HCT116 (cell line): Measurements from ENCODE around the gene BSX. TPM values are rescaled to one million over a fixed set of nuclear protein-coding genes. Genes with fewer than 3 reads are reported as not detected.

Source experiments
- ATAC-seq: fragments of 200-7000 bp; cut with Tn5 transposase; 2 replicates; pipeline ENCODE4 v1.9.1; 2020; ENCODE audit warnings: mild to moderate bottlenecking, moderate library complexity
- BruUV-seq: library from RNA; stranded (reverse); fragments of 400-500 nt; replicated peaks from 2 replicates; lab custom pipeline; 2021; lab: Mats Ljungman, UMichigan
- CTCF ChIA-PET: fragments of 300-600 bp; sonication (Branson Sonifier 250); formaldehyde crosslinking; loops from one replicate; lab custom pipeline; 2021; ENCODE audit warnings: antibody characterized with exemption; lab: Charles Lee
- POLR2A ChIA-PET: fragments of 300-600, 350-600 bp; sonication (Branson Sonifier 250); formaldehyde crosslinking; loops from one replicate; lab custom pipeline; 2021; ENCODE audit warnings: antibody characterized with exemption; lab: Charles Lee
- RAD21 ChIA-PET, 2 experiments: fragments of 300-600 bp; sonication (Branson Sonifier 250); formaldehyde crosslinking; loops; one replicate each; lab custom pipeline; 2023; ENCODE audit warnings: low total read pairs in 2 of 2; ENCODE audit not compliant: uncharacterized antibody in 2 of 2, unreplicated experiment in 2 of 2, low non-redundant PET in 1 of 2; lab: Charles Lee
- DNase-seq: peaks from one replicate; pipeline ENCODE4 v3.0.0-alpha.2; 2010; ENCODE audit warnings: low read depth, low spot score
- H2AFZ ChIP-seq: fragments of 200-600 bp; shearing (Covaris generic), sonication (generic); 2 replicates; pipeline ENCODE4 v1.6.1; 2017; ENCODE audit warnings: low read depth, mixed run types, mixed read lengths, antibody characterized with exemption, low read length; ENCODE audit not compliant: poor library complexity, severe bottlenecking
- H3K27ac ChIP-seq: 2 replicates; pipeline ENCODE4 v1.5.1; 2012; ENCODE audit warnings: low read depth, low read length
- H3K27me3 ChIP-seq: fragments of 200-600 bp; sonication (generic); 2 replicates; pipeline ENCODE4 v1.6.1; 2016; ENCODE audit warnings: mixed run types, low read length, mixed read lengths; ENCODE audit not compliant: insufficient read depth
- H3K36me3 ChIP-seq, 2 experiments: fragments of 200-500 bp in 1 of 2; fragments of 200-600 bp in 1 of 2; sonication (Bioruptor generic) in 1 of 2; sonication (generic) in 1 of 2; 2 replicates each; pipeline versions ENCODE4 v1.5.1 to v1.6.1; 2014 to 2016; ENCODE audit warnings: low read length in 2 of 2, inconsistent platforms in 1 of 2, mixed read lengths in 1 of 2, mixed run types in 1 of 2; ENCODE audit not compliant: insufficient read depth in 2 of 2, control insufficient read depth in 1 of 2
- H3K4me1 ChIP-seq, 2 experiments: fragments of 200-600 bp in 1 of 2; sonication (generic) in 1 of 2; 2 replicates each; pipeline versions ENCODE4 v1.5.1 to v1.6.1; 2012 to 2017; ENCODE audit warnings: low read length in 2 of 2, inconsistent platforms in 1 of 2, mild to moderate bottlenecking in 1 of 2, mixed read lengths in 1 of 2, mixed run types in 1 of 2, moderate library complexity in 1 of 2; ENCODE audit not compliant: insufficient read depth in 2 of 2, control insufficient read depth in 1 of 2
- H3K4me2 ChIP-seq: fragments of 200-600 bp; sonication (generic); 2 replicates; pipeline ENCODE4 v1.6.1; 2017; ENCODE audit warnings: mixed run types, low read length, mixed read lengths
- H3K4me3 ChIP-seq, 2 experiments: fragments of 200-600 bp in 1 of 2; sonication (generic) in 1 of 2; replicated peaks in 1 of 2; 2 replicates each; pipeline ENCODE4 v1.5.1; 2011 to 2016; ENCODE audit warnings: low read length in 2 of 2, control low read depth in 1 of 2, low read depth in 1 of 2, mild to moderate bottlenecking in 1 of 2, mixed read lengths in 1 of 2, mixed run types in 1 of 2
- H3K79me2 ChIP-seq: fragments of 200-600 bp; sonication (generic); 2 replicates; pipeline ENCODE4 v1.6.1; 2017; ENCODE audit warnings: mild to moderate bottlenecking, mixed run types, low read length, moderate library complexity, mixed read lengths; ENCODE audit not compliant: insufficient read depth
- H3K9ac ChIP-seq: fragments of 200-600 bp; sonication (generic); 2 replicates; pipeline ENCODE4 v1.6.1; 2016; ENCODE audit warnings: low read length, mixed read lengths
- H3K9me2 ChIP-seq: fragments of 200-600 bp; sonication (generic), shearing (Covaris generic); 2 replicates; pipeline ENCODE4 v1.6.1; 2017; ENCODE audit warnings: mixed run types, mild to moderate bottlenecking, moderate library complexity; ENCODE audit not compliant: insufficient read depth
- H3K9me3 ChIP-seq, 2 experiments: fragments of 200-500 bp in 1 of 2; fragments of 200-600 bp in 1 of 2; sonication (Bioruptor generic) in 1 of 2; sonication (generic) in 1 of 2; 2 replicates each; pipeline ENCODE4 v1.6.1; 2014 to 2017; ENCODE audit warnings: low read length in 2 of 2, mixed read lengths in 2 of 2, inconsistent platforms in 1 of 2, low read depth in 1 of 2, mild to moderate bottlenecking in 1 of 2, mixed run types in 1 of 2, moderate library complexity in 1 of 2; ENCODE audit not compliant: control insufficient read depth in 1 of 2, insufficient read depth in 1 of 2
- H4K20me1 ChIP-seq: fragments of 200-600 bp; sonication (generic), shearing (Covaris generic); 2 replicates; pipeline ENCODE4 v1.6.1; 2017; ENCODE audit warnings: mixed run types, mild to moderate bottlenecking, moderate library complexity; ENCODE audit not compliant: insufficient read depth
- ATF3 ChIP-seq: IDR thresholded peaks from 2 replicates; pipeline ENCODE4 v1.6.1; 2012
- CBX3 ChIP-seq: IDR thresholded peaks from 2 replicates; pipeline ENCODE4 v1.6.1; 2012; ENCODE audit warnings: low read depth
- CEBPB ChIP-seq: IDR thresholded peaks from 2 replicates; pipeline ENCODE4 v1.6.1; 2012; ENCODE audit warnings: low read depth
- CTCF ChIP-seq, 3 experiments: fragments of 200-600 bp in 1 of 3; sonication (generic) in 1 of 3; IDR thresholded peaks in 2 of 3; conservative IDR thresholded peaks in 1 of 3; 2 replicates each; pipeline ENCODE4 v1.5.1; 2012 to 2017; ENCODE audit warnings: low read depth in 2 of 3, low read length in 2 of 3, antibody characterized with exemption in 1 of 3, borderline replicate concordance in 1 of 3, control low read depth in 1 of 3, mild to moderate bottlenecking in 1 of 3, mixed read lengths in 1 of 3, mixed run types in 1 of 3, moderate library complexity in 1 of 3; ENCODE audit not compliant: insufficient read depth in 1 of 3
- EGR1 ChIP-seq: IDR thresholded peaks from 2 replicates; pipeline ENCODE4 v1.6.1; 2012; ENCODE audit warnings: low read depth
- ELF1 ChIP-seq: IDR thresholded peaks from 2 replicates; pipeline ENCODE4 v1.6.1; 2012; ENCODE audit warnings: low read depth, borderline replicate concordance
- EZH2phosphoT487 ChIP-seq: fragments of 200-600 bp; IDR thresholded peaks from 2 replicates; pipeline ENCODE4 v1.6.1; 2018; ENCODE audit warnings: antibody characterized with exemption, borderline replicate concordance
- FOSL1 ChIP-seq: IDR thresholded peaks from 2 replicates; pipeline ENCODE4 v1.6.1; 2012; ENCODE audit warnings: low read depth
- JUND ChIP-seq: IDR thresholded peaks from 2 replicates; pipeline ENCODE4 v1.6.1; 2012
- POLR2A ChIP-seq: IDR thresholded peaks from 2 replicates; pipeline ENCODE4 v1.7.0; 2011; ENCODE audit warnings: borderline replicate concordance; ENCODE audit not compliant: insufficient read depth, insufficient read length; ENCODE audit errors: extremely low read depth
- RAD21 ChIP-seq: IDR thresholded peaks from 2 replicates; pipeline ENCODE4 v1.6.1; 2012; ENCODE audit warnings: low read depth, mild to moderate bottlenecking
- REST ChIP-seq: IDR thresholded peaks from 2 replicates; pipeline ENCODE4 v1.6.1; 2012; ENCODE audit warnings: low read depth
- SIN3A ChIP-seq: IDR thresholded peaks from 2 replicates; pipeline ENCODE4 v1.6.1; 2012; ENCODE audit warnings: low read depth
- SRF ChIP-seq: IDR thresholded peaks from 2 replicates; pipeline ENCODE4 v1.6.1; 2012; ENCODE audit warnings: low read depth
- YY1 ChIP-seq: IDR thresholded peaks from 2 replicates; pipeline ENCODE4 v1.6.1; 2011; ENCODE audit warnings: low read length, low read depth, moderate library complexity, mild to moderate bottlenecking; ENCODE audit not compliant: insufficient replicate concordance; ENCODE audit errors: extremely low read depth
- ZBTB33 ChIP-seq: IDR thresholded peaks from 2 replicates; pipeline ENCODE4 v1.6.1; 2011; ENCODE audit warnings: mild to moderate bottlenecking, low read length, moderate library complexity; ENCODE audit not compliant: insufficient replicate concordance; ENCODE audit errors: extremely low read depth
- ZFX ChIP-seq: fragments of 450-650 bp; IDR thresholded peaks from 2 replicates; pipeline ENCODE4 v1.6.1; 2017
- ZNF274 ChIP-seq: fragments of 200-500 bp; sonication (Bioruptor generic); IDR thresholded peaks from 2 replicates; pipeline ENCODE4 v1.6.1; 2014; ENCODE audit warnings: mild to moderate bottlenecking, low read depth, low read length, inconsistent platforms
- intact Hi-C: fragments of 100-400 bp; cut with micrococcal nuclease; formaldehyde crosslinking; loops from 2 replicates; pipeline ENCODE4 v1.10.0; 2022
- total RNA-seq: library from RNA; stranded (reverse); gene quantifications from one replicate; pipeline ENCODE4 v1.2.1, GENCODE V29; 2021; ENCODE audit not compliant: unreplicated experiment

BSX gene
- total RNA-seq, 1 experiment from 2014 or later = not detected

- TF ChIP-seq FOSL1 (no peak), SIN3A (no peak), ZNF274 (no peak), POLR2A (no peak), ATF3 (no peak), CTCF (IDR thresholded peaks at IDR 0.05 in 2 of 3, conservative IDR thresholded peaks at IDR 0.05 in 1 of 3; ENCODE audit: borderline replicate concordance in 1 of 3, insufficient read depth in 1 of 3, low read depth in 2 of 3, low read length in 2 of 3) (no peak), CBX3 (no peak)
Observed at GRCh38 chr11:122979103-122979814, 2.4 kb downstream of the BSX start (continued).

- no peaks in the 10 kb centered on the region for H3K9me3 ChIP-seq
- POLR2A ChIA-PET = no interaction called here
- H3K36me3 ChIP-seq = no peaks in the 10 kb centered on the region
- H4K20me1 ChIP-seq = no peaks in the 10 kb centered on the region
- intact Hi-C loops = no loop called here
- ATAC-seq (no peak), DNase-seq (no peak)
- CTCF ChIA-PET = no interaction called here
- H3K9me2 ChIP-seq = no peaks in the 10 kb centered on the region
- no TSS peak for BruUV-seq
- no peak overlapping the region for H3K9ac ChIP-seq
- H2AFZ ChIP-seq = no peak overlapping the region
- no peaks in the 10 kb centered on the region for H3K79me2 ChIP-seq
- H3K27me3 ChIP-seq = peaks cover 69% of the 10 kb centered on the region
- no peak overlapping the region for H3K4me2 ChIP-seq
- no peaks in the 10 kb centered on the region for H3K4me1 ChIP-seq
- RAD21 ChIA-PET = no interaction called here
- no peak overlapping the region for H3K4me3 ChIP-seq
- H3K27ac ChIP-seq = no peak overlapping the region
- TF ChIP-seq ATF3 = no peak
- TF ChIP-seq ZNF274 = no peak
- no peak for TF ChIP-seq ZFX
- TF ChIP-seq REST = no peak
- TF ChIP-seq EZH2phosphoT487 = no peak
- no peak for TF ChIP-seq CEBPB
- TF ChIP-seq FOSL1 = no peak
- no peak for TF ChIP-seq ELF1
- TF ChIP-seq JUND = no peak
- TF ChIP-seq CBX3 = no peak
- no peak for TF ChIP-seq RAD21
- TF ChIP-seq YY1 = no peak
- no peak for TF ChIP-seq EGR1
- no peak for TF ChIP-seq SRF
- TF ChIP-seq POLR2A = no peak
- no peak for TF ChIP-seq ZBTB33
Observed at GRCh38 chr11:122978299-122978620, 3.4 kb downstream of the BSX start.
